GM18505 (cell line): ENCODE measurements around the gene ADAMTS6.

ENCODE experiments used
- ATAC-seq: cut with Tn5 transposase; IDR thresholded peaks from one replicate; pipeline ENCODE4 v1.9.1; 2021; ENCODE audit not compliant: unreplicated experiment
- POLR2A ChIP-seq: IDR thresholded peaks from 4 replicates; pipeline ENCODE4 v1.6.1; 2011; ENCODE audit warnings: borderline replicate concordance; ENCODE audit not compliant: insufficient read depth, insufficient read length; ENCODE audit errors: extremely low read depth

ADAMTS6 gene

DNA sequence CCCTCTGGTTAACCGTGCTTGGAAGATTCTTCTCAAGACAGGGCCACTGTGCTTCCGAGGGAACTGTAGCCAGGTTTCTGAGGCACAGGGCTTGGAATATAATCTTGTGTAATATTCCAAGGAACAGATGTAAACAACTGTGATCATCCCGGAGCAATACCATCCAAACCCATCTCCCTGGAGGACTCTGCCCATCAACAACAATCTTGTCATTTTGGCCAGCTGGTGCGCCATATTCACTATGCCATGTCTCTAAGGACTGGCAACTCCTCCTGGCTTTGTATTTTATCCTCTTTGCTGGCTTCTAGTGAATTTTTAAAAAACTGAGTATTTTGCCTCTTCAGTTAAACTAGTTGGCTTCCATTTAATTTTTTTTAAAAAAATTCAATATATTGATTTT lies 349.3 kb downstream of the ADAMTS6 start:
- no peak for ATAC-seq
- TF ChIP-seq POLR2A, result no peak

DNA sequence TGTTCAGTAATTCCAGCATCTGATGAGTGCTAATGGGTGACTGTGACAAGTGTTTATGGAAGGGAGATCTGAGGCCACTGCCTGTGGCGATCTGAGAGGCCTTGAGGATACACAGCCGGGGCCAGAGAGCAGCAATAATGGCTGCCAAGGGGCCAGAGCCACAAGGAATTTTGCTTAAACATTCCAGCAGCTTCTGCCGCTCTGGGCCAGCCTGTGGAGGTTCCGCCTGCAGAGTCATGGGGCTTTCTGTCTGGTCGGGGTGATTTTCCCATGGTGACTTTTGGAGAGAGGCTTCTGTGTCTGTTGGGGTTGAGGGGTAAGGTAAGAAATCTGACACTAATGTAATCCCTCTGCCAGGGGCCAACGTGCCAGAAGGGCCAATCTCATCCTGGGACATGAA lies 353.5 kb downstream of the ADAMTS6 start:
- no peak for ATAC-seq
- TF ChIP-seq POLR2A, result no peak

DNA sequence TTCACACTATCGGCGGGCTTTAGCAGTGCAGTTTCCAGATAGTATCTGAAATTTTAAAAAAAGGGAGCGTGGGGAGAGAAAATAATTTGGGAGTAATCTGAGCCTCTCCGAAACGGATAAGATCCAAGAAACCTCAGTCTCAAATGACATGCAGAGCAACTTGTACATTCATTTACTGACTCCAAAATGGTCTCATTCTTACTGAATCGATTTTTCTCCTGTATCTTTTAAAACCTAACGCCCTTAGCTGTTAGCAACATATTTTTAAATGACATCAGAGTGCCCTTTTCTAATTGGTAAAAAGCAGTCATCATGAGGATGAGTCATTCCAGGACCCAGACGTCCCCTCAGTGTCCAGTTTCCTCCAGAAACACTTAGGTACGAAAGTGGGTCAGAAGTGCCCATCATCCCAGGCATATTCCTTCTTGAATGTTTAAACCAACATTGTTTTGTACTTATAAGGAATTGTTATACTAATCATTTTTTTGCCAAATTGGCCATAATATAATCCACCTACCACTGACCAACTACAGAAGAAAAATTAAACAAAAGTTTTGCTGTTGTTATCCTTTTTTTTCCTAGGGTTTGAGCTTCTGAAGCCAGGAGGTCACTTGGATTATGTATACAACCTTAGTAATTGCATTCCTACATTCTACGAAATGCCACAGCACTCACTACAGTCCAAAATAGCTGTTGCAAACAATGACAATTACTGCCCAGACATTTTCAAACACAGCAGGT lies 354.4 kb downstream of the ADAMTS6 start:
- TF ChIP-seq POLR2A, result no peak
- no peak for ATAC-seq

DNA sequence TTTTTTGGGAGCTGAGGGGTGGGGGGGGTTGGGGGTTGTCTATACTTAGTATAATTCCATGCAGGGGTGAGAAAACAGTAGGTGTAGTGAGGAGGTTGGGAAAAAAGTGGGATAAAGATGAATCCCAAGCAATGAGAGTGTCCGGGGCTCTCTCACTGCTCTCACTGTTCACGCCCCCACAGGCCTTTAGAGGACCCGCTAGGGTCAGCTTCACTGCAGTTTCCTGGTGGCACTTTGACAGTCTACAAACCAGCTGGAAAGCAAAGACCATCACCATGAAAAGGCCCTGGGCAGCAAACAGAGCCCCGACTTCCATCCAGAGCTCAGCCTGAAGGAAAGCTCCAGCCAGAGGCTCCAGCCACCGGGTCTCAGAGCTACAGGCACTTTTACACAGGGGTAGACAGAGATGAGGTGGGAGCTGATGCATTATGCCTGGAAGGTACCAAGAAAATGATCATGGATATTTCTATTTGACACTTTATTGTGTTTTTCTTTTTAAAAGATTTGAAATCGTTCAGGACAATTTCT lies 355.1 kb downstream of the ADAMTS6 start:
- no peak for ATAC-seq
- TF ChIP-seq POLR2A, result no peak

DNA sequence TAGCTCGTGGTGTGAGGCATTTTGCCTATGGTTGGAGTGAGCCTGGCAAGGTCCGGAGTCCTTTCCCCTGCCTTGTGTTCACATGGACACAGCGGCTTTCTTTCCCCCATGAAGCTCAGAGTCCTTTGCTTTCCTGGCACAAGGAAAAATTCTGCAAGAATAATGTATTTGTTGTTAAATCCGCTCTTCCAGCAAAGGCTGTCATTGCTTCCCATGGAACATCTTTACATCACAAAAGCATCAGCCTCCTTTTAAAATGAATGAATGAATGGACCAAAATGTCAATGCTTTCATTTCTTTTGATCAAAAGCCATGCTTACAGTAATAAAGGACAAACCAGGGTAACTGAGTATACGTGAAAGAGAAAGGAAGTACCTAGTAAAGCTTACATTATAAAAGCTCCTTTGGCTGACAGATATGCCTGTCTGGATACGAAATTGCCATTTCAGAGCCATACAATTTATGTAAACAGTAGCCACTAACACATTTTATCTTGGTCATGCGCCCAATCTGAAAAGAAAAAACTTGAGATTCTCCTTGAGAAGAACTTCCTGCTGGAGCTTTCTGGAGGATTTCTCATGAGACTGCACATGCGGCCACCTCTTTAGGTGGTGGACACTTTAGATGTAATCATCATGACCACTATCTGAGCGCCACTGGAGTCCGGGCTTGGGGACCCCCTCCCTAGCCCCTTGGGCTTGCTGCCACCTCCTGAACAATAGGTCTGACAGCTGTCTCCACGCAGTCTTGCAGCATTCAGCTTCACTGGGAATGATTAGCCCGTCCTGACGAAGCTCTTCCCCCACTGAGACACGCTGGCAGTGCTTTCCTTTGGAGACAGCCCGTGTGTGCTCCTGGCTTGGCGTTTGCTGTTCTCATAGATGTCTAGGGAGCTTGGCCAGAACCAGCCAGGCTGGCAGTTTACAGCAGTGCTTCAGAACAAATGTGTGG lies 355.9 kb downstream of the ADAMTS6 start:
- ATAC-seq, result no peak
- no peak for TF ChIP-seq POLR2A

DNA sequence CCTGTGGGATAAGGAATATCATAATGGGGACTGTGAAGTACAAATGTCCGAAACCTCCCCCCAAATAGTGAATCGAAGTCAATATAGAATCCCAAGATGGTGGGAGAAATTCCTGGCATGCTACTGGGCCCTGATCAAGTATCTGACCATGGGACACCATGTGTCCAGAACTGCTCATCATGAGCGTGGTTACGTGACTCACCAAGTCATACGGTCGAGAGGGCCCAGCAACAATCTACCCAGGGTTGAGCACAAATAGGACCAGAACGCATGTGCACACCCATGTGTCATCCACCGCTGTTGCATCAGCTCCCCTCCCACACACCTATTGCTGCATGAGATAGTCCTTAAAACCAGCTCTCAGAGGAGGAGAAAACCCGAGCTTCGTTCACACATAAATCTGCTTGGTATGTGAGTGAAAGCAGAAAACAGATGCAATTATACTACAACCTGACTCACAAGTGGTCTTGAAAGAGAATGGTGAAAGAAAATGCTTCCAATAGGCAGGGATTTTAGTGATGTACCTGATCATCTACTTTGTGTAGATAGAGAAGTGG lies 359.8 kb downstream of the ADAMTS6 start:
- ATAC-seq, result no peak
- TF ChIP-seq POLR2A, result no peak

DNA sequence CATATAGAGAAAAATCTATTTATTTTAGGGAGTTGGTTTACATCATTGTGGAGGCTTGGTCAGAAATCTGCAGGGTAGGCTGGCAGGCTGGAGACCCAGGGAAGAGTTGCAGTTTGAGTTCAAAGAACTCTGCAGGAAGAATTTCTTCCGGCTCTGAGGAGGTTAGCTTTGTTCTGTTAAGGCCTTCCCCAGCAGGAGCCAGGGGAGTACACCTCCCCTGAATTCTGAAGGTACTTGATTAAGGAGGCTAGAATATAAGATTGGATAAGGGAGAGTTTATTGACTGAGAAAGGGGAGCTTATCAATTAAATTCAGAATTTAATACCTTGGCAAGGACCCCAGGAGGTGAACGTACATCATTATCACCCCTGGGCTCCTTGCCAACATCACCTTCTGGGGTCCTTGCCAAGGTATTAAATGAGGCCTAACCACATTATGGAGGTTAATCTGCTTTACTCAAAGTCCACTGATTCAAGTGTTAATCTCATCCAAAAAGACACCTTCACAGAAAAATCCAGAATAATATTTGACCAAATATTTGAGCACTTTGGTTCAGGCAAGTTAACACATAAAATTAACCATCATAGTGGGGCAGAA lies 361.3 kb downstream of the ADAMTS6 start:
- TF ChIP-seq POLR2A, result no peak
- no peak for ATAC-seq

DNA sequence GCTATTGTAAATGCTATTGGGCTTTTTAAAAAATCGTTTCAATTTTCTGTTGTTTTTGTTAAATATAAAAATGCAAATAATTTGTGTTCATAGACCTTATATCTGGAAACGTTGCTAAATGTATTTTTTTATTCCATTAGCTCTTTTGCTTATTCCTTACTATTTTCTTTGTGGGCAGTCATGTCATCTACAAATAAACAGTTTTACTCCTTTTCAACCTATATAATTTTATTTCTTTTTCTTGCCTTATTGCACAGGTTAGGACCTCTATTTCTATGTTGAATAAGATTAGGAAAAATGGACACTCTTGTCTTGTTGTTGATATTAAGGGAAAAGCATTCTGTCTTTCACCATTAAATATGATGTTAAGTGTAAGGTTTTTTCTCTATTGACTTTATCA lies 364.2 kb downstream of the ADAMTS6 start:
- TF ChIP-seq POLR2A, result no peak
- no peak for ATAC-seq

DNA sequence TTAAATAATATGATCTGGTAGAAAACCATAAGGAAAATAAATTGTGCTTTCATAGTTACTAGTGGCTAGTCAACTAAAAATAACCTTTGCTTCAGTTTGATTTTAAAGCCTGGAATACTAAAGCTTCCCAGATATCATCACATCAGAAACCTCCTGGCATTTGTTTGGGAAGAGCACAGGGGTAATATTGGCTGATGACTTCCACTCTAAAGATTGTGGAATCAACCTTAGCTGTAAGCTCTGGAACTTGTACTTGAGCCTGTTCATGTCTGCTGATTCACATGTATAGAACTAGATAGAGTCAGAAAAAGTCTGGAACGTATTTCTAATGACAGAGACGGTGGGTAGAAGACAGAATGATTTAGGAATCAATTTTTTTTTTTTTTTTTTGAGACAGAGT lies 367.9 kb downstream of the ADAMTS6 start:
- no peak for ATAC-seq

DNA sequence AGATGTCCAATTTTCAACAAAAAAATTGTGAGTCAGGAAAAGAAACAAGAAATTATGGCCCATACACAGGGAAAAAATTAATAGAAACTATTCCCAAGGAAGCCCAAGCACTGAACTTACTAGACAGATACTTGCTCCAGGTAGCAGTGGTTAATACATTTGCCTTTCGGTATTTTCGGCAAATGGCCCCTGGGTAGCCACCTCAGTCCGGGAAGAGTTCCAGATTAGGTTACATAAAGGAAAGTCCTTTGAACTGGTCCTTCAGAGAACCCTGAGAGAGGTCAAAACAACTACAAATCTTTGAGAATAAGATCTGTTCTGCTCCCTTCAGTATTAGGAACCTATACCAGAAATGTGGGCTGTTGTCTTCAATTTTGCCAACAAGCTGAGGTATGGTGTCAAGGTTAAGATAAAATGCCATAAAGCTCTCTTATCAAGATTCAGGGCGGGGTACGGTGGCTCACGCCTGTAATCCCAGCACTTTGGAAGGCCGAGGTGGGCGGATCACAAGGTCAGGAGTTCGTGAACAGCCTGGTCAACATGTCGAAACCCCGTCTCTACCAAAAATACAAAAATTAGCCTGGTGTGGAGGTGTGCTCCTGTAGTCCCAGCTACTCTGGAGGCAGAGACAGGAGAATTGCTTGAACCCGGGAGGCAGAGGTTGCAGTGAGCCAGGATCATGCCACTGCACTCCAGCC lies 369.6 kb downstream of the ADAMTS6 start:
- no peak for ATAC-seq
- TF ChIP-seq POLR2A, result no peak

More for the DNA sequence above, 367.9 kb downstream of the ADAMTS6 start:
- no peak for TF ChIP-seq POLR2A

DNA sequence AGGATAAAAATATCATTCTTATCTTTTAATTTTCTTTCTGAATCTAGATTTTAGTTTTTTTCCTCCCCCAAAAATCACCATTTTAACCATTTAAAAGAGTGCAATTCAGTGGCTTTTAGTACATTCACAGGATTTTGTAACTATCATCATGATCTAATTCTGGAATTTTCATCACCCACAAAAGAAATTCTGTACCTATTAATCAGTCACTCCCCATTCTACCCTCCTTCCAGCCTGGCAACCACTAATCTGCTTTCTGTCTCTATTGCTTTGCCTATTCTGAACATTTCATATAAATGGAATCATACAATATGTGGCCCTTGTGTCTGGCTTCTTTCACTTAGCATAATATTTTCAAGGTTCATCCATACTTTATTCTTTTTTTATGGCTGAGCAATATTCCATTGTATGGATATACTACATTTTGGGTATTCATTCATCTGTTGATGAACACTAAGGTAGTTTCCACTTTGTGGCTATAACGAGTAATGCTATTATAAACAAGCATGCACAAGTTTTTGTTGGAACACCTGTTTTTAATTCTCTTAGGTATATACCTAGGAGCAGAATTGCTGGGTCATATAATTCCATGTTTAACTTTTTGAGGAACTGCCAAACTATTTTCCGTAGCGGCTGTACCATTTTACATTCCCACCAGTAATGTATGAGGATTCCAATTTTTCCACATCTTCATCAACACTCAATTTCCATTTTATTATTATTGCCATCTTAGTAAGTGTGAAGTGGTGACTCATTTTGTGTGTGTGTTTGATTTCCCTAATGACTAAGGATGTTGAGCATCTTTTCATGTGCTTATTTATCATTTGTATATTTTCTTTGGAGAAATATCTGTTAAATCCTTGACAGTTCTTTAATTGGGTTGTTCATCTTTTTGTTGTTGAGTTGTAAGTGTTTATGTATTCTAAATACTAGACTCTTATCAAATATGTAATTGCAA lies 372.7 kb downstream of the ADAMTS6 start:
- ATAC-seq, result no peak

More for the DNA sequence above, 372.7 kb downstream of the ADAMTS6 start:
- no peak for TF ChIP-seq POLR2A
